Measurements from ENCODE around the gene CCNG2. TPM values are rescaled to one million over a fixed set of nuclear protein-coding genes. Genes with fewer than 3 reads are reported as not detected.

CCNG2 gene
- total and polyA plus RNA-seq, 10 of the 15 experiments (the other 5 are each of a cell fraction or from before 2014, with no cell fraction given): 1.9 to 70.6 (median 5.9) TPM

GRCh38 chr4:77184974-77185373 lies 28.0 kb downstream of the CCNG2 start:
- FAIRE-seq: no peak
- ChIA-PET CTCF (interaction anchor here (0.5 to 3.6 kb wide), 5 partner anchors 18 to 660 kb away, joined by 3 to 15 read pairs (median 3); no protein-coding TSS in a partner anchor), POLR2A (no interaction called here), RAD21 (ENCODE audit: unreplicated experiment) (no interaction called here), SMC1A (ENCODE audit: uncharacterized antibody, unreplicated experiment) (interaction anchor here (0.6 to 2.0 kb wide), 4 partner anchors 12 to 64 kb away, joined by 3 to 5 read pairs (median 4); no protein-coding TSS in a partner anchor)
- Histone ChIP-seq H4K20me1 (ENCODE audit: control insufficient read depth, insufficient read depth) (no peaks in the 10 kb centered on the region), H3K4me3 (no peak overlapping the region), H3K27ac (ENCODE audit: control insufficient read depth, insufficient read depth) (no peak overlapping the region), H2AFZ (ENCODE audit: control insufficient read depth, low read depth, low read length) (no peak overlapping the region), H3K9me3 (replicated peaks; ENCODE audit: control insufficient read depth, insufficient read depth, low read length) (no peaks in the 10 kb centered on the region), H3K4me2 (ENCODE audit: control insufficient read depth, insufficient read depth) (no peak overlapping the region), H3K36me3 (ENCODE audit: control insufficient read depth in 2 of 2, insufficient read depth in 2 of 2, low read length in 1 of 2) (no peaks in the 10 kb centered on the region), H3K4me1 (ENCODE audit: control insufficient read depth, insufficient read depth, low read length) (no peaks in the 10 kb centered on the region), H3K9ac (ENCODE audit: control insufficient read depth, insufficient read depth, low read length) (no peak overlapping the region), H3K79me2 (ENCODE audit: control insufficient read depth, insufficient read depth, low read length) (no peaks in the 10 kb centered on the region), H3K27me3 (replicated peaks in 1 of 2; ENCODE audit: control insufficient read depth in 2 of 2, insufficient read depth in 2 of 2, low read length in 1 of 2) (peaks cover 0 to 5% of the 10 kb centered on the region in 2 experiments; a peak in 2 of 4 replicates)
- no peak for DNase-seq (ENCODE audit: low read depth, low spot score)
- intact Hi-C loops (cut with micrococcal nuclease; ENCODE audit: unreplicated experiment) (no loop called here), in situ Hi-C loops (cut with MboI) (no loop called here)
- BruUV-seq (replicated peaks): no TSS peak
- no peak for ATAC-seq
- TF ChIP-seq, protein P1, sequence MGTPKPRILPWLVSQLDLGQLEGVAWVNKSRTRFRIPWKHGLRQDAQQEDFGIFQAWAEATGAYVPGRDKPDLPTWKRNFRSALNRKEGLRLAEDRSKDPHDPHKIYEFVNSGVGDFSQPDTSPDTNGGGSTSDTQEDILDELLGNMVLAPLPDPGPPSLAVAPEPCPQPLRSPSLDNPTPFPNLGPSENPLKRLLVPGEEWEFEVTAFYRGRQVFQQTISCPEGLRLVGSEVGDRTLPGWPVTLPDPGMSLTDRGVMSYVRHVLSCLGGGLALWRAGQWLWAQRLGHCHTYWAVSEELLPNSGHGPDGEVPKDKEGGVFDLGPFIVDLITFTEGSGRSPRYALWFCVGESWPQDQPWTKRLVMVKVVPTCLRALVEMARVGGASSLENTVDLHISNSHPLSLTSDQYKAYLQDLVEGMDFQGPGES (IDR thresholded peaks at IDR 0.05): no peak
- TF ChIP-seq, protein P2, sequence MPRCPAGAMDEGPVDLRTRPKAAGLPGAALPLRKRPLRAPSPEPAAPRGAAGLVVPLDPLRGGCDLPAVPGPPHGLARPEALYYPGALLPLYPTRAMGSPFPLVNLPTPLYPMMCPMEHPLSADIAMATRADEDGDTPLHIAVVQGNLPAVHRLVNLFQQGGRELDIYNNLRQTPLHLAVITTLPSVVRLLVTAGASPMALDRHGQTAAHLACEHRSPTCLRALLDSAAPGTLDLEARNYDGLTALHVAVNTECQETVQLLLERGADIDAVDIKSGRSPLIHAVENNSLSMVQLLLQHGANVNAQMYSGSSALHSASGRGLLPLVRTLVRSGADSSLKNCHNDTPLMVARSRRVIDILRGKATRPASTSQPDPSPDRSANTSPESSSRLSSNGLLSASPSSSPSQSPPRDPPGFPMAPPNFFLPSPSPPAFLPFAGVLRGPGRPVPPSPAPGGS (IDR thresholded peaks at IDR 0.05; ENCODE audit: borderline replicate concordance, insufficient read depth, low read depth, low read length, poor library complexity, severe bottlenecking): no peak

GRCh38 chr4:77185686-77186085 lies 28.7 kb downstream of the CCNG2 start:
- DNase-seq (ENCODE audit: low read depth, low spot score) (no peak), FAIRE-seq (no peak), ATAC-seq (no peak)
- H3K36me3 ChIP-seq (ENCODE audit: control insufficient read depth in 2 of 2, insufficient read depth in 2 of 2, low read length in 1 of 2): no peaks in the 10 kb centered on the region
- no peaks in the 10 kb centered on the region for H3K4me1 ChIP-seq (ENCODE audit: control insufficient read depth, insufficient read depth, low read length)
- CTCF ChIA-PET: interaction anchor here (0.5 to 3.6 kb wide), 4 partner anchors 17 to 660 kb away, joined by 3 to 15 read pairs (median 3); no protein-coding TSS in a partner anchor
- H3K27me3 ChIP-seq (replicated peaks in 1 of 2; ENCODE audit: control insufficient read depth in 2 of 2, insufficient read depth in 2 of 2, low read length in 1 of 2): peaks cover 0 to 5% of the 10 kb centered on the region in 2 experiments; a peak in 2 of 4 replicates
- H3K9ac ChIP-seq (ENCODE audit: control insufficient read depth, insufficient read depth, low read length): no peak overlapping the region
- in situ Hi-C loops (cut with MboI): no loop called here
- intact Hi-C loops (cut with micrococcal nuclease; ENCODE audit: unreplicated experiment): no loop called here
- POLR2A ChIA-PET: no interaction called here
- no peak overlapping the region for H3K4me2 ChIP-seq (ENCODE audit: control insufficient read depth, insufficient read depth)
- no peaks in the 10 kb centered on the region for H3K79me2 ChIP-seq (ENCODE audit: control insufficient read depth, insufficient read depth, low read length)
- H3K9me3 ChIP-seq (replicated peaks; ENCODE audit: control insufficient read depth, insufficient read depth, low read length): no peaks in the 10 kb centered on the region
- H3K4me3 ChIP-seq: no peak overlapping the region
- BruUV-seq (replicated peaks): no TSS peak
- no peak overlapping the region for H3K27ac ChIP-seq (ENCODE audit: control insufficient read depth, insufficient read depth)
- RAD21 ChIA-PET (ENCODE audit: unreplicated experiment): no interaction called here
- no peaks in the 10 kb centered on the region for H4K20me1 ChIP-seq (ENCODE audit: control insufficient read depth, insufficient read depth)
- SMC1A ChIA-PET (ENCODE audit: uncharacterized antibody, unreplicated experiment): interaction anchor here (0.9 to 2.0 kb wide), 3 partner anchors 12 to 65 kb away, joined by 3 to 5 read pairs (median 4); no protein-coding TSS in a partner anchor
- no peak overlapping the region for H2AFZ ChIP-seq (ENCODE audit: control insufficient read depth, low read depth, low read length)
- TF ChIP-seq NBN (IDR thresholded peaks at IDR 0.05): no peak
- TF ChIP-seq, protein P3, sequence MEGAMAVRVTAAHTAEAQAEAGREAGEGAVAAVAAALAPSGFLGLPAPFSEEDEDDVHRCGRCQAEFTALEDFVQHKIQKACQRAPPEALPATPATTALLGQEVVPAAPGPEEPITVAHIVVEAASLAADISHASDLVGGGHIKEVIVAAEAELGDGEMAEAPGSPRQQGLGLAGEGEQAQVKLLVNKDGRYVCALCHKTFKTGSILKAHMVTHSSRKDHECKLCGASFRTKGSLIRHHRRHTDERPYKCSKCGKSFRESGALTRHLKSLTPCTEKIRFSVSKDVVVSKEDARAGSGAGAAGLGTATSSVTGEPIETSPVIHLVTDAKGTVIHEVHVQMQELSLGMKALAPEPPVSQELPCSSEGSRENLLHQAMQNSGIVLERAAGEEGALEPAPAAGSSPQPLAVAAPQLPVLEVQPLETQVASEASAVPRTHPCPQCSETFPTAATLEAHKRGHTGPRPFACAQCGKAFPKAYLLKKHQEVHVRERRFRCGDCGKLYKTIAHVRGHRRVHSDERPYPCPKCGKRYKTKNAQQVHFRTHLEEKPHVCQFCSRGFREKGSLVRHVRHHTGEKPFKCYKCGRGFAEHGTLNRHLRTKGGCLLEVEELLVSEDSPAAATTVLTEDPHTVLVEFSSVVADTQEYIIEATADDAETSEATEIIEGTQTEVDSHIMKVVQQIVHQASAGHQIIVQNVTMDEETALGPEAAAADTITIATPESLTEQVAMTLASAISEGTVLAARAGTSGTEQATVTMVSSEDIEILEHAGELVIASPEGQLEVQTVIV (IDR thresholded peaks at IDR 0.05; ENCODE audit: borderline replicate concordance, partially characterized antibody): no peak
- no peak for TF ChIP-seq ZNF24 (IDR thresholded peaks at IDR 0.05)
- no peak for TF ChIP-seq ZBED1 (IDR thresholded peaks at IDR 0.05; ENCODE audit: borderline replicate concordance)
- TF ChIP-seq HDAC2 (IDR thresholded peaks at IDR 0.05): no peak
- no peak for TF ChIP-seq ZBTB40 (IDR thresholded peaks at IDR 0.05; ENCODE audit: borderline replicate concordance)

Data from GM12878 (cell line).